ENCODE results near the gene ESYT2.

ESYT2 gene

GRCh38 chr7:158741294-158741666 lies 88.0 kb downstream of the ESYT2 start:
- Histone ChIP-seq H3K27me3 (no peaks in the 10 kb centered on the region), H3K4me3 (ENCODE audit: low read depth in 1 of 2, low read length in 1 of 2) (no peak overlapping the region), H3K36me3 (peaks cover 45% of the 10 kb centered on the region), H3K27ac (peak overlapping the region; percentile 64), H3K4me1 (ENCODE audit: control insufficient read depth in 1 of 2, insufficient read depth in 1 of 2, low read depth in 1 of 2, low read length in 1 of 2) (peaks cover 15 to 27% of the 10 kb centered on the region in 2 experiments), H3K9me3 (no peaks in the 10 kb centered on the region)
- TF ChIP-seq CTCF (IDR thresholded peaks at IDR 0.05), result no peak

- peaks cover 45% of the 10 kb centered on the region for H3K36me3 ChIP-seq
- no peak for TF ChIP-seq CTCF (IDR thresholded peaks at IDR 0.05)
Observed at GRCh38 chr7:158740657-158741293, 88.5 kb downstream of the ESYT2 start.

GRCh38 chr7:158740013-158740656 lies 89.2 kb downstream of the ESYT2 start:
- peak overlapping the region in 1 of 2 experiments; percentile 29 for H3K4me3 ChIP-seq (ENCODE audit: low read depth in 1 of 2, low read length in 1 of 2)
- H3K27ac ChIP-seq, result peak overlapping the region; percentile 64

More at GRCh38 chr7:158740657-158741293, 88.5 kb downstream of the ESYT2 start:
- H3K4me3 ChIP-seq (ENCODE audit: low read depth in 1 of 2, low read length in 1 of 2), result no peak overlapping the region
- H3K27ac ChIP-seq, result peak overlapping the region; percentile 64
- H3K4me1 ChIP-seq (ENCODE audit: control insufficient read depth in 1 of 2, insufficient read depth in 1 of 2, low read depth in 1 of 2, low read length in 1 of 2), result peaks cover 15 to 27% of the 10 kb centered on the region in 2 experiments
- no peaks in the 10 kb centered on the region for H3K27me3 ChIP-seq
- no peaks in the 10 kb centered on the region for H3K9me3 ChIP-seq

GRCh38 chr7:158738841-158739240 lies 90.5 kb downstream of the ESYT2 start:
- Histone ChIP-seq H3K4me3 (ENCODE audit: low read depth in 1 of 2, low read length in 1 of 2) (no peak overlapping the region), H3K9me3 (no peaks in the 10 kb centered on the region), H3K27ac (peak overlapping the region; percentile 64), H3K27me3 (no peaks in the 10 kb centered on the region), H3K4me1 (ENCODE audit: control insufficient read depth in 1 of 2, insufficient read depth in 1 of 2, low read depth in 1 of 2, low read length in 1 of 2) (peaks cover 15 to 27% of the 10 kb centered on the region in 2 experiments), H3K36me3 (peaks cover 54% of the 10 kb centered on the region)
- TF ChIP-seq CTCF (IDR thresholded peaks at IDR 0.05), result no peak

More at GRCh38 chr7:158740013-158740656, 89.2 kb downstream of the ESYT2 start:
- H3K9me3 ChIP-seq, result no peaks in the 10 kb centered on the region
- peaks cover 47% of the 10 kb centered on the region for H3K36me3 ChIP-seq
- H3K4me1 ChIP-seq (ENCODE audit: control insufficient read depth in 1 of 2, insufficient read depth in 1 of 2, low read depth in 1 of 2, low read length in 1 of 2), result peaks cover 15 to 27% of the 10 kb centered on the region in 2 experiments
- H3K27me3 ChIP-seq, result no peaks in the 10 kb centered on the region
- no peak for TF ChIP-seq CTCF (IDR thresholded peaks at IDR 0.05)

- no peaks in the 10 kb centered on the region for H3K27me3 ChIP-seq
- peak overlapping the region; percentile 64 for H3K27ac ChIP-seq
- no peak overlapping the region for H3K4me3 ChIP-seq (ENCODE audit: low read depth in 1 of 2, low read length in 1 of 2)
- peaks cover 41% of the 10 kb centered on the region for H3K36me3 ChIP-seq
- H3K9me3 ChIP-seq, result no peaks in the 10 kb centered on the region
- peaks cover 15 to 27% of the 10 kb centered on the region in 2 experiments for H3K4me1 ChIP-seq (ENCODE audit: control insufficient read depth in 1 of 2, insufficient read depth in 1 of 2, low read depth in 1 of 2, low read length in 1 of 2)
- TF ChIP-seq CTCF (IDR thresholded peaks at IDR 0.05), result no peak
Observed at GRCh38 chr7:158737064-158737695, 92.1 kb downstream of the ESYT2 start.

All from neutrophil (primary cell).